ENCODE data around the gene SLC51A. TPM values are rescaled to one million over a fixed set of nuclear protein-coding genes. Genes with fewer than 3 reads are reported as not detected.
A peak's percentile ranks its signal among the peaks of the same experiment; 100 is the strongest.

Gene SLC51A
- total RNA-seq, 1 donor from 2014 or later: not detected

DNA sequence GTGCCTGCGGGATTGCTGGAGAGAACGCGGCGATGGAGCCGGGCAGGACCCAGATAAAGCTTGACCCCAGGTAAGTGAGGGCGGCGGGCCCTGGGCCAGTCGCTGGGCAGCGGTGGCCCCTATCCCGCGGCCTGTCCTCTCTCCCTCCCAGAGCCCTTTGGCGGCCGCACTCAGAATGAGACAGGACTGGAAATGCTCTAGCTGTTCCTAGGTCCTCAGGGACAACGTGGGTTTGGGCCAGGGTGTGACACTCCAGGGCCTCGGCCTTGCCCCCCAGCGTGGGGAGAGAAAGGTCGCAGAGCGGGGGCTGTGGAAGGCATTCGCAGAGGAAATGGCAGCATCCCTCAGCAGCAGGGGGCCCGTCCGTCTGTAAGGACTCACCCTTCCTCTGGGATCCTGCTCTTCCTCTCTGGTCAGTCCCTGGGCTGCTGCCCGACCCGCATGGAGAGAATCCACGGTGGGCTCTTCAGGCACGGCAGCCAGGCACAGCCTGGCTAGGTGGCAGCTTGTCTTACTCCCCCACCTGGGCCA lies 412 bp downstream of the SLC51A start:
- no peaks in the 10 kb centered on the region for H3K9me3 ChIP-seq
- no peak for DNase-seq (ENCODE audit: low spot score in 2 of 2)
- intact Hi-C loops (cut with DNase I): no loop called here
- H3K27me3 ChIP-seq: no peaks in the 10 kb centered on the region
- H3K27ac ChIP-seq: no peak overlapping the region
- no peaks in the 10 kb centered on the region for H3K4me1 ChIP-seq
- no peak overlapping the region for H3K4me3 ChIP-seq
- TF ChIP-seq, protein P1, sequence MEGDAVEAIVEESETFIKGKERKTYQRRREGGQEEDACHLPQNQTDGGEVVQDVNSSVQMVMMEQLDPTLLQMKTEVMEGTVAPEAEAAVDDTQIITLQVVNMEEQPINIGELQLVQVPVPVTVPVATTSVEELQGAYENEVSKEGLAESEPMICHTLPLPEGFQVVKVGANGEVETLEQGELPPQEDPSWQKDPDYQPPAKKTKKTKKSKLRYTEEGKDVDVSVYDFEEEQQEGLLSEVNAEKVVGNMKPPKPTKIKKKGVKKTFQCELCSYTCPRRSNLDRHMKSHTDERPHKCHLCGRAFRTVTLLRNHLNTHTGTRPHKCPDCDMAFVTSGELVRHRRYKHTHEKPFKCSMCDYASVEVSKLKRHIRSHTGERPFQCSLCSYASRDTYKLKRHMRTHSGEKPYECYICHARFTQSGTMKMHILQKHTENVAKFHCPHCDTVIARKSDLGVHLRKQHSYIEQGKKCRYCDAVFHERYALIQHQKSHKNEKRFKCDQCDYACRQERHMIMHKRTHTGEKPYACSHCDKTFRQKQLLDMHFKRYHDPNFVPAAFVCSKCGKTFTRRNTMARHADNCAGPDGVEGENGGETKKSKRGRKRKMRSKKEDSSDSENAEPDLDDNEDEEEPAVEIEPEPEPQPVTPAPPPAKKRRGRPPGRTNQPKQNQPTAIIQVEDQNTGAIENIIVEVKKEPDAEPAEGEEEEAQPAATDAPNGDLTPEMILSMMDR (IDR thresholded peaks at IDR 0.05): no peak
- H3K36me3 ChIP-seq: no peaks in the 10 kb centered on the region

DNA sequence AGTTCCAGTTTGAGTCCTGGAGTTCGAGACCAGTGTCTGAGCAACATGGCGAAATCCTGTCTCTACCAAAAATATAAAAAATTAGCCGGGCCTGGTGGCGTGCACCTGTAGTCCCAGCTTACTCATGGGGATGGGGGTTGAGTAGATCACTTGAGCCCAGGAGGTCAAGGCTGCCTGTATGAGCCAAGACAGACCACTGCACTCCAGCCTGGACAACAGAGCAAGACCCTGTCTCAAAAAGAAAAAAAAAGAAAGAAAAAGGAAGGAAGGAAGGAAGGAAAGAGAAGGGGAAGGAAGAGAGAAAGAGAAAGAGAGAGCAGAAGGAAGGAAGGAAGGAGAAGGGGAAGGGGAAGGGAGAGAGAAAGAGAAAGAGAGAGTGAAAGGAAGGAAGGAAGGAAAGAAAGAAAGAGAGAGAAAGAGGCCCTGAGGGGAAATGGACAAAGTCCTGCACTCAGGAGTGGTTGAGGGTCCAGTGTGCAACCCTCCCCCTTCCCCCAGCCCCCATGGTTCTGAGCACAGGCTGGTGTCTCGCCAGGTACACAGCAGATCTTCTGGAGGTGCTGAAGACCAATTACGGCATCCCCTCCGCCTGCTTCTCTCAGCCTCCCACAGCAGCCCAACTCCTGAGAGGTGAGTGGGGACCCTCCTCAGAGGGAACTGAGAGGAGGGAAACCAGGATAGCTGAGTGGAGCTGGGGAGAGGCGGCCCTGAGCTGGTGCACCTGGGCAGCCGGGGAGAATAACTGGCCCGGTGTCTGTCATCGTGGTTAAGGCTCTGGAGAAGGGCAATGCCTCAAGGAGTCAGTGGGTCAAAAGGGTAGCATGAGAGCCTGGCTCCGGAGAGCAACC lies 1.2 kb downstream of the SLC51A start:
- no peaks in the 10 kb centered on the region for H3K27me3 ChIP-seq
- TF ChIP-seq, protein P1 (IDR thresholded peaks at IDR 0.05): no peak
- H3K27ac ChIP-seq: no peak overlapping the region
- no peak for DNase-seq (ENCODE audit: low spot score in 2 of 2)
- H3K9me3 ChIP-seq: no peaks in the 10 kb centered on the region
- intact Hi-C loops (cut with DNase I): no loop called here
- H3K4me3 ChIP-seq: no peak overlapping the region
- no peaks in the 10 kb centered on the region for H3K36me3 ChIP-seq
- no peaks in the 10 kb centered on the region for H3K4me1 ChIP-seq

DNA sequence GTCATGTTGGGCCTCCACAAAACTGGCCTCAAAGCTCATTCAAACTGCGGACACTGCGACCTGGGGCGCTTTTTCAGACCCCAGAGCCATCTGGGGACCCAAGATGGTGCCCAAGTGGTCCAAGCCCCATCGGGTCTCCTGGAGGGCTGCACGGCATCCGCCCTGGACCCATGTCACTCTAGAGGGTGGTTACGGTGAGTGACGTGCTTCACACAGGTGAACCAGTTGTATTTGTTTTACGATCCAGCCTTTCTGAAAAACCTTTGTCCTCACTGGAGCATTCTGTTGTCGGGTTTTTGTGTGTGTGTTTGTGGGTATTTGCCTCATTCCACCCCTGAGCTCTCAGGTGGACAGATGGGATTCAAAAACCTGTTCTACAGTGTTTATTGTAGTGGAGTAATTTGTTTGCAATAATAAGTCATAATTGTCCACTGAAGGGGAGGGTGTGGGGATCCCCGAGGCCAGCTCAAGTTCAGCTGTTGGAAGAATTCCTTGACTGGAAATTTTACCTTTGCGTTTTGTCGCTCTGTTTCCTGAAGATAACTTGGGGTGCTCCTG lies 1.9 kb downstream of the SLC51A start:
- intact Hi-C loops (cut with DNase I): no loop called here
- no peak for DNase-seq (ENCODE audit: low spot score in 2 of 2)
- TF ChIP-seq, protein P1 (IDR thresholded peaks at IDR 0.05): no peak

DNA sequence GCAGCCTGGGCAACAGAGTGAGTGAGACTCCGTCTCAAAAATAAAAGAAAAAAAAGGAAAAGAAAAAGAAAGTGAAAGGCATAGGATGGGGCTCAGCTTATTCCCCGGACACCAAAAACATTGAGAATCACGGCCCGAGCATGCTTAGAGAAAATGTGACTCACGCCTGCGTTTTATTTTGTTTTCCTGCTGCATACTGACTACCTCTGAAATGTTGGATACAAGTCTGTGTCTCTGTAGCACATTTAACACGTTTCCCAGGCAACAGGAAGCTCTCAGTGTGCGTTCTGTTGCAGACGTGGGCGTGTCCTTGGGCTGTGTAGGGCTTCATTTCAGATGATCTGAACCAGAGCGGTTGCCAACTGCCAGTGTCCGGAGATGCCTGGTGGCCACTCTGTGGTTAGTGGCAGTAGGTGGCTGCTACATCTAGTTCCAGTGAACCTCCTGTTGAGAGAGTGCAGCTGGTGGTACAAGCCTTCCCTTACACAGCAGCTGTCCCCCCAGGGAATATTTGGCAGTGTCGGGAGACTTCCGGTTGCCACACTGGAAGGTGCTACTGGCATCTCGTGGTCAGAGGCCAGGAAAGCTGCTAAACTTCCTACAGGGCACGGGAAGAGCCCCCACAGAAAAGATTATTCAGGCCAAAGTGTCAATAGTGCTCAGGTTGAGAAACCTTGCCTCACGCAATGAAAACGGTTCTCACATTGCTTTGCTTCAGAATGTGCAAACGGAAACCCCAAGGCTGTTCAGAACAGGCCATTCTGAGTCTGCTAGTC lies 3.0 kb downstream of the SLC51A start:
- Histone ChIP-seq H3K27me3 (no peaks in the 10 kb centered on the region), H3K4me3 (peak overlapping the region; percentile 30 to 41), H3K4me1 (no peaks in the 10 kb centered on the region), H3K36me3 (no peaks in the 10 kb centered on the region), H3K27ac (no peak overlapping the region), H3K9me3 (no peaks in the 10 kb centered on the region)
- TF ChIP-seq, protein P1 (IDR thresholded peaks at IDR 0.05): no peak
- DNase-seq (ENCODE audit: low spot score in 2 of 2): peak; percentile 49 to 81
- intact Hi-C loops (cut with DNase I): no loop called here

More for the DNA sequence above, 1.9 kb downstream of the SLC51A start:
- Histone ChIP-seq H3K9me3 (no peaks in the 10 kb centered on the region), H3K27ac (no peak overlapping the region), H3K4me1 (no peaks in the 10 kb centered on the region), H3K4me3 (no peak overlapping the region), H3K27me3 (no peaks in the 10 kb centered on the region), H3K36me3 (no peaks in the 10 kb centered on the region)

DNA sequence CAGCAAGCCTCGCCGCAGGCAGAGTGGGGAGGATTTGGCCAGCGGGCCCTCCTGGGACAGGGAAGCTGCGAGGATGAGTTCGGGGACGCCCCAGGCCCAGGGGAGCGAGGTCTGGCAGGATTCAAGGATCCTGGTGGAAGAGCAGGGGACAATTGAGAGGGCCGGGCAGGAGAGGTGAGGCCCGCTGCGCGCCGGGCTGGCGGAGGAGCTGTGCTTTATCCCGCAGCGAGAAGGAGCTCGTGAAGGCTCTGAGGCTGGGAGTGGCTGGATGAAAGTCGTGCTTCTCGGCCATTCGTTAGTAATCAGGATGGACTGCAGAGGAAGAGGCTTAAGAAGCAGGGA lies 3.6 kb downstream of the SLC51A start:
- Histone ChIP-seq H3K4me3 (no peak overlapping the region), H3K27me3 (no peaks in the 10 kb centered on the region), H3K4me1 (no peaks in the 10 kb centered on the region), H3K36me3 (no peaks in the 10 kb centered on the region), H3K27ac (no peak overlapping the region), H3K9me3 (no peaks in the 10 kb centered on the region)
- intact Hi-C loops (cut with DNase I): no loop called here
- TF ChIP-seq, protein P1 (IDR thresholded peaks at IDR 0.05): no peak
- no peak for DNase-seq (ENCODE audit: low spot score in 2 of 2)

Data from ascending aorta (tissue), 2 donors.